ENCODE measurements around the gene TTC28.
"Not testable (repeated sequence)": the region's sequence is repeated elsewhere in the genome, so short reads cannot be mapped to it uniquely, and the experiment has no call there.

TTC28 gene

GRCh38 chr22:28063656-28064055 is 616.0 kb downstream of the TTC28 start:
- Mint-ChIP-seq H3K4me1 (no peaks in the 10 kb centered on the region), H3K36me3 (no peaks in the 10 kb centered on the region), H3K27ac (no peak overlapping the region), H3K9me3 (no peaks in the 10 kb centered on the region), H3K27me3 (no peaks in the 10 kb centered on the region), H3K4me3 (no peak overlapping the region)
- CTCF ChIA-PET = no interaction called here
- no peak for DNase-seq

DNA sequence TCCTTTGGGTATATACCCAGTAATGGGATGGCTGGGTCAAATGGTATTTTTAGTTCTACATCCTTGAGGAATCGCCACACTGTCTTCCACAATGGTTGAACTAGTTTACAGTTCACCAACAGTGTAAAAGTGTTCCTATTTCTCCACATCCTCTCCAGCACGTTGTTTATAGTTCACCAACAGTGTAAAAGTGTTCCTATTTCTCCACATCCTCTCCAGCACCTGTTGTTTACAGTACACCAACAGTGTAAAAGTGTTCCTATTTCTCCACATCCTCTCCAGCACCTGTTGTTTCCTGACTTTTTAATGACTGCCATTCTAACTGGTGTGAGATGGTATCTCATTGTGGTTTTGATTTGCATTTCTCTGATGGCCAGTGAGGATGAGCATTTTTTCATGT is 619.0 kb downstream of the TTC28 start:
- H3K36me3 Mint-ChIP-seq, H3K9me3 Mint-ChIP-seq, CTCF ChIA-PET, H3K4me1 Mint-ChIP-seq, H3K27me3 Mint-ChIP-seq, H3K27ac Mint-ChIP-seq, DNase-seq, H3K4me3 Mint-ChIP-seq: not testable (repeated sequence)

DNA sequence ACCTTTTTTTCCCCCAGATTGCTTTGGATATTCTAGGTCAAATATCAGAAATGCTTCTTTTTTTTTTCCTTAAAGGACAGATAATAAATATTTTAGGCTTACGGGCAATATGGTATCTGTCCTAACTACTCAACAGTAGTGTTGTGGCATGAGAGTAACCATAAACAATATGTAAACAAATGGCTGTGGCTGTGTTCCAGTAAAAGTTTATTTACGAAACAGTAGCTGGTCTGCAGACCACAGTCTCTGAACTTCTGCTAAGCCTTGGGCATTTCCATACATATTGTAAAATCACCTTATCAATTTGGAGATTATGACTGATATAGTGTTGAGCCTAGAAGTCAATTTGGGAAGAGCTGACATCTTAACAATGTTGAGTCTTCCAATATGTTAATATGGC is 621.6 kb downstream of the TTC28 start:
- peaks cover 11% of the 10 kb centered on the region for H3K27me3 Mint-ChIP-seq
- DNase-seq = no peak
- no peaks in the 10 kb centered on the region for H3K4me1 Mint-ChIP-seq
- H3K27ac Mint-ChIP-seq = no peak overlapping the region
- no peak overlapping the region for H3K4me3 Mint-ChIP-seq
- H3K9me3 Mint-ChIP-seq = no peaks in the 10 kb centered on the region
- CTCF ChIA-PET = interaction anchor here (0.6 kb wide), 1 partner anchor 189 kb away, joined by 3 read pairs; no protein-coding TSS in a partner anchor
- no peaks in the 10 kb centered on the region for H3K36me3 Mint-ChIP-seq

- no peaks in the 10 kb centered on the region for H3K9me3 Mint-ChIP-seq
- no peak overlapping the region for H3K27ac Mint-ChIP-seq
- no peak for DNase-seq
- peaks cover 11% of the 10 kb centered on the region for H3K27me3 Mint-ChIP-seq
- no peaks in the 10 kb centered on the region for H3K4me1 Mint-ChIP-seq
- no peaks in the 10 kb centered on the region for H3K36me3 Mint-ChIP-seq
- CTCF ChIA-PET = no interaction called here
- H3K4me3 Mint-ChIP-seq = no peak overlapping the region
Observed at GRCh38 chr22:28054819-28055208, 624.8 kb downstream of the TTC28 start.

DNA sequence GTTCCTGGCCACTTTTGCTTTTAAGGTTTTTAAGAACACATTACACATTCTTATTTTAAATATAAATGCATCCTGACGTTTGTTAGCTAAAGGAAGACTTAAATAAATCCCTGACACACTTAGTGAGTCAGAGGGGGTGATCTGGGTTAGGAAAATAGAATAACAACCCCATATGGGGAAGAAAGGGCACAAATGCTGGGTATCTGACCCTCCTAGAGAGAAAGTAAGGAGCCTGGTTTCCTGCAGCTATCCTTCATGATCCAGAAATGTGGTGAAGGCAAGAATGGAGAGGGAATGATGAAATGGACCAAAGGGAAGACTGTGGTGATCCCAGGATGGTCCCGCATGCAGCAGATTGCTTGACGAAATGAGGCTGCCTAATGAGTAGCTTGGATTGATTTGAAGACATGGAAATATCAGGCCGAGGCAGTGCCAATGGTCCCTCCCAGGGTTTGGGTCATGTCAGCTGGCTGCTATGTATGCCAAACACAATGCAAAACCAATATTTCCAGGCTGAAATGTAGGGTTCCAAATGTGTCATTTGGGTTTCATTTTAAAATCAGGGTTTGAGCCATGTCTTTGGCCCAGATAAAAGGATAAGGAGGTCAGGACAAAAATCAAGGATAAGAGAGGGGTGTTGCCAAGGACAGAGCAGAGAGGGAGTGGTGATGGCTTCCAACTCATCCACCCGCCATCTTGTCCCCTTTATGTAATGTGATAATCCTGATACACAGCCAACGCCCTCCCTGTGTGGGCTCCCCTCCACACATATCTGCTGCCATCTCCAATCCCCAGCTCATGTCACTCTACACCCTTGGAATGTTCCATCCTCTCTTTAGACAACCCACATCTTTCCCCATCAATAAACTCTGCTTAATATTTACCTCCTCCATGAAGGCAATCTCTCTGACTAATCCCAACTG is 625.5 kb downstream of the TTC28 start:
- CTCF ChIA-PET = no interaction called here
- no peak overlapping the region for H3K4me3 Mint-ChIP-seq
- H3K27me3 Mint-ChIP-seq = peaks cover 11% of the 10 kb centered on the region
- H3K36me3 Mint-ChIP-seq = no peaks in the 10 kb centered on the region
- no peaks in the 10 kb centered on the region for H3K9me3 Mint-ChIP-seq
- no peak overlapping the region for H3K27ac Mint-ChIP-seq
- H3K4me1 Mint-ChIP-seq = no peaks in the 10 kb centered on the region
- no peak for DNase-seq

GRCh38 chr22:28052825-28053269 is 626.8 kb downstream of the TTC28 start:
- no peak for DNase-seq
- no peaks in the 10 kb centered on the region for H3K36me3 Mint-ChIP-seq
- CTCF ChIA-PET = interaction anchor here (0.6 to 2.1 kb wide), 3 partner anchors 20 to 540 kb away, joined by 3 to 10 read pairs (median 5); no protein-coding TSS in a partner anchor
- no peak overlapping the region for H3K4me3 Mint-ChIP-seq
- no peak overlapping the region for H3K27ac Mint-ChIP-seq
- no peaks in the 10 kb centered on the region for H3K9me3 Mint-ChIP-seq
- H3K27me3 Mint-ChIP-seq = peaks cover 11% of the 10 kb centered on the region
- no peaks in the 10 kb centered on the region for H3K4me1 Mint-ChIP-seq

DNA sequence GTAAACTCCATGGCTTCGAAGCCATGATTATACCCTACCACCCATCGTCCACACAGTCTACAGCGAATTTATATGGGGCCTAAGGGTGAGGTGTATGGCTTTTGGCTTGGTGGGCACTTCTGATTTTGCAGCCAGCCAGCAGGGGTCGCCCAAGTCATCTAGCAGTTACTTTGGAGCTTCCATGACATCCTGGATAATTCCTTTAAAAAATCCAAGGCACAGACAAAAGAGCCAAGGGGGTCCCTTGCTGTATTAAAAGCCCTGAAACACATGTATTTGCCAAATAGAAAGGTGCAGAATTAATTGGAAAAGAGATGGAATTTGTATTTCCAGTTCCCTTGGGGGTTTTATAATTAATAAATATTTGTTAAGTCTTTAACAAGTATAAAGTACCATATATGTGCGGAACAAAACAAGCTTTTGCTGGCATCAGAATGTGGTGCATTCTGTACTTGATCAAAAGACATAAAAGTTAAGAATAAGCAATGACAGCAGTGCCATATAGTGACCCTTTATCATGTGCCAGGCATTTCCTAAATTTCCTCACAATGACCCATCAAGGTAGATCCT is 627.8 kb downstream of the TTC28 start:
- DNase-seq = peak; percentile 56
- H3K9me3 Mint-ChIP-seq = no peaks in the 10 kb centered on the region
- H3K4me1 Mint-ChIP-seq = no peaks in the 10 kb centered on the region
- CTCF ChIA-PET = interaction anchor here (1.2 to 3.4 kb wide), 8 partner anchors 24 to 544 kb away, joined by 3 to 30 read pairs (median 6); no protein-coding TSS in a partner anchor
- H3K4me3 Mint-ChIP-seq = no peak overlapping the region
- H3K27ac Mint-ChIP-seq = no peak overlapping the region
- peaks cover 11% of the 10 kb centered on the region for H3K27me3 Mint-ChIP-seq
- H3K36me3 Mint-ChIP-seq = no peaks in the 10 kb centered on the region

DNA sequence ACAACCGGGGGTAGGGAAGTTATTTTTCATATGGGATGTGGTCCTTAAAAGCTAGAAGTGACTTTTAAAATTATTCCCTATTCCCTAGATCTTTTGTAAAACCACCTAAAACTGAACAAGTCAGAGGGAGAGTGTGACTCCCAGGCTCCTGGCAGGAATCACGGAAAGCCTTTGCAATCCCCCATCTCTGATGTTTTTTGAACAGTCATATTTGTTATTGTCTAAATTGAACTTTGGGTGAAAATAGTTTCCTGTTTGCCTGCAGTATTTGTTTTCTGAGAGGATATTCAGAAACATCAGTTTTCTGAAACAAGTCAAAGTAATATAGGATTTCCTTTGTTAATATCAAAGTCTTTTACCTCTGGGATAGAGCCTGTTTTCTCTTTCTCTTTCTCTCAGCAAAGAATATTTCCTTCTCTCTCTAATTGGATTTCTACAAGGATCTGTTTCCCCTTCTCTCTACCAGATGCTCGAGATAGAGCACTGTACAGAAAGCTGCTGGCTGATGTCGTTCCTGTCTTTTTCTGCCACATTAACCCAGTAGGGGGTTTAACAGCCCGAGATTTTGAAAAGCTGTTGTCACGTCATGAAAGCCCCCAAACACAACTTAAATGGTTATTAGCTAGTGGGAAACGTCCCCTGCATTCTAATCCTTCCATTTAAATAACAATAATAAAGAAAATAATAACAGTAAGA is 628.4 kb downstream of the TTC28 start:
- H3K9me3 Mint-ChIP-seq = no peaks in the 10 kb centered on the region
- no peak overlapping the region for H3K27ac Mint-ChIP-seq

GRCh38 chr22:28048529-28048928 is 631.1 kb downstream of the TTC28 start:
- CTCF ChIA-PET = no interaction called here
- Mint-ChIP-seq H3K27ac (no peak overlapping the region), H3K4me3 (no peak overlapping the region), H3K27me3 (peaks cover 3% of the 10 kb centered on the region), H3K9me3 (no peaks in the 10 kb centered on the region), H3K36me3 (no peaks in the 10 kb centered on the region), H3K4me1 (no peaks in the 10 kb centered on the region)
- no peak for DNase-seq

More for the DNA sequence above, 628.4 kb downstream of the TTC28 start:
- Mint-ChIP-seq H3K27me3 (peaks cover 11% of the 10 kb centered on the region), H3K36me3 (no peaks in the 10 kb centered on the region), H3K4me1 (no peaks in the 10 kb centered on the region), H3K4me3 (no peak overlapping the region)
- CTCF ChIA-PET = interaction anchor here (1.1 to 3.4 kb wide), 10 partner anchors 23 to 545 kb away, joined by 3 to 30 read pairs (median 6); no protein-coding TSS in a partner anchor
- DNase-seq = no peak

DNA sequence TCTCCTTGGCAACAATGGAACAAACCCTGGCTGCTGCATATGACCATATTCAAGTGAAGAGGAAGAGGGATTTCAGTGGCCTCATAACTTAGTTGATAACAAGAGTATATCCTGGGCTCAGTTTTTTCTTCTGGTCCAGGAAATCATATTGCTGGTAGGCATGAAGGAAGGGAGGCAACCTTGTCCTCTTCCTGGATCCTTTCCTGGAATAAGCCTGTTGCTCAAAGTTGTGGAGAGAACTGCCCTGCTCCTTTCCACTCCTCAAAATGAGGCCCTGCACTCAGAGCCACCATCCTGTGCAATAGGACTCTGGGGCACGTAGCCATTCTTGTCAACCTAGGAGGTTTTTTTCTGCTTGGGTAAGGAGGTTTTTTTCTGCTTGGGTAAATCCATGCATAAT is 631.9 kb downstream of the TTC28 start:
- CTCF ChIA-PET = no interaction called here
- Mint-ChIP-seq H3K27me3 (peaks cover 3% of the 10 kb centered on the region), H3K4me1 (no peaks in the 10 kb centered on the region), H3K9me3 (no peaks in the 10 kb centered on the region), H3K27ac (no peak overlapping the region), H3K36me3 (no peaks in the 10 kb centered on the region), H3K4me3 (no peak overlapping the region)
- no peak for DNase-seq

DNA sequence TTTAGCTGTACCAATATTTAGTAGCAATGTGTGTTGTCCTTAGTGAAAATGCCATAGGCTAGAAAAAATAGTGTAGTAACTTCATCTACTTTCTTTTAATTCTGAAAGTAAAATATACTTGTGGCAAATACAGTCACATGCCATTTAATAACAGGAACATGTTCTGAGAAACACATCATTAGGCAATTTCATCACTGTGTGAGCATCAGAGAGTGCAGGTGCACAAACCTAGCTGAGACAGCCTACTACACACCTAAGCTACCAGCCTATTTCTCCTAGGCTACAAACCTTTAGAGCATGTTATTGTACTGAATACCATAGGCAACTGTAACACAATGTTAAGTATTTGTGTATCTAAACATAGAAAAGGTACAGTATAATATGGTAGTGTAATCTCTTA is 633.5 kb downstream of the TTC28 start:
- Mint-ChIP-seq H3K9me3 (no peaks in the 10 kb centered on the region), H3K4me1 (no peaks in the 10 kb centered on the region), H3K27me3 (peaks cover 3% of the 10 kb centered on the region), H3K4me3 (no peak overlapping the region), H3K27ac (no peak overlapping the region), H3K36me3 (no peaks in the 10 kb centered on the region)
- CTCF ChIA-PET = no interaction called here
- no peak for DNase-seq

- Mint-ChIP-seq H3K4me1 (no peaks in the 10 kb centered on the region), H3K36me3 (no peaks in the 10 kb centered on the region), H3K27me3 (peaks cover 3% of the 10 kb centered on the region), H3K27ac (no peak overlapping the region), H3K4me3 (no peak overlapping the region), H3K9me3 (no peaks in the 10 kb centered on the region)
- CTCF ChIA-PET = interaction anchor here (0.6 kb wide), 1 partner anchor 547 kb away, joined by 3 read pairs; no protein-coding TSS in a partner anchor
- no peak for DNase-seq
Observed at GRCh38 chr22:28044546-28045173, 635.0 kb downstream of the TTC28 start.

- no peak for DNase-seq
- CTCF ChIA-PET = no interaction called here
- peaks cover 3% of the 10 kb centered on the region for H3K27me3 Mint-ChIP-seq
Observed at GRCh38 chr22:28043266-28043665, 636.4 kb downstream of the TTC28 start.

More at GRCh38 chr22:28043266-28043665, 636.4 kb downstream of the TTC28 start:
- no peak overlapping the region for H3K27ac Mint-ChIP-seq
- H3K9me3 Mint-ChIP-seq = no peaks in the 10 kb centered on the region
- H3K4me1 Mint-ChIP-seq = no peaks in the 10 kb centered on the region
- no peaks in the 10 kb centered on the region for H3K36me3 Mint-ChIP-seq
- no peak overlapping the region for H3K4me3 Mint-ChIP-seq
